Gastroesophageal sphincter (tissue), 4 donors: Measurements from ENCODE around the gene RNU2-63P. TPM values are rescaled to one million over a fixed set of nuclear protein-coding genes. Genes with fewer than 3 reads are reported as not detected.
A peak's percentile ranks its signal among the peaks of the same experiment; 100 is the strongest.

Source experiments
- ATAC-seq: fragments of 150-250 bp; one replicate; pipeline ENCODE4 v1.9.1; 2016; ENCODE audit warnings: mild to moderate bottlenecking, moderate library complexity
- H3K27ac ChIP-seq, 4 donors: fragments of 200-600 bp; sonication (generic) in 3 of 4; 1 replicate in 3 of 4; 2 replicates in 1 of 4; pipeline ENCODE4 v1.5.1; 2016 to 2019
- H3K27me3 ChIP-seq: fragments of 200-600 bp; sonication (generic); one replicate; pipeline ENCODE4 v1.5.1; 2019
- H3K36me3 ChIP-seq, 2 donors: fragments of 200-600 bp; sonication (generic); one replicate each; pipeline ENCODE4 v1.5.1; 2019; ENCODE audit warnings: control low read depth in 1 of 2
- H3K4me1 ChIP-seq, 3 donors: fragments of 200-600 bp; sonication (generic); 1 replicate in 2 of 3; 2 replicates in 1 of 3; pipeline ENCODE4 v1.5.1; 2016 to 2019; ENCODE audit warnings: control low read depth in 2 of 3
- H3K4me3 ChIP-seq, 2 donors: fragments of 200-600 bp; sonication (generic); one replicate each; pipeline ENCODE4 v1.5.1; 2019; ENCODE audit warnings: mild to moderate bottlenecking in 1 of 2, moderate library complexity in 1 of 2
- H3K9me3 ChIP-seq, 3 donors: fragments of 200-600 bp; sonication (generic); one replicate each; pipeline ENCODE4 v1.5.1; 2017 to 2019; ENCODE audit warnings: control low read depth in 2 of 3
- EP300 ChIP-seq: sonication (generic); formaldehyde crosslinking; IDR thresholded peaks from one replicate; pipeline ENCODE4 v1.6.1; 2017; ENCODE audit warnings: antibody characterized with exemption, mild to moderate bottlenecking
- POLR2A ChIP-seq, 2 donors: fragments of 450-650 bp; IDR thresholded peaks; one replicate each; pipeline ENCODE4 v1.6.1; 2017; ENCODE audit warnings: antibody characterized with exemption in 2 of 2, mild to moderate bottlenecking in 2 of 2, moderate library complexity in 1 of 2
- POLR2AphosphoS5 ChIP-seq: sonication (generic); formaldehyde crosslinking; IDR thresholded peaks from one replicate; pipeline ENCODE4 v1.6.1; 2017; ENCODE audit warnings: antibody characterized with exemption
- WGBS, 2 donors: methylation state at CpG; one replicate each; pipeline ENCODE4 v1.1.5; 2018; ENCODE audit warnings: low coverage in 1 of 2; 5-methylcytosine and 5-hydroxymethylcytosine counted together
- total RNA-seq, 4 donors: library from RNA; depleted of rRNA; stranded (reverse); fragments of >200 nt; gene quantifications; one replicate each; pipeline ENCODE4 v1.1.0, GENCODE V29; 2016
- TF ChIP-seq, protein P1 (sequence below), 4 experiments: fragments of 200-600 bp in 2 of 4; fragments of 450-650 bp in 2 of 4; sonication (generic) in 1 of 4; IDR thresholded peaks; one replicate each; pipeline ENCODE4 v1.5.1; 2017 to 2019; ENCODE audit warnings: antibody characterized with exemption in 4 of 4, mild to moderate bottlenecking in 2 of 4, moderate library complexity in 2 of 4

Gene RNU2-63P
- total RNA-seq: not detected

DNA sequence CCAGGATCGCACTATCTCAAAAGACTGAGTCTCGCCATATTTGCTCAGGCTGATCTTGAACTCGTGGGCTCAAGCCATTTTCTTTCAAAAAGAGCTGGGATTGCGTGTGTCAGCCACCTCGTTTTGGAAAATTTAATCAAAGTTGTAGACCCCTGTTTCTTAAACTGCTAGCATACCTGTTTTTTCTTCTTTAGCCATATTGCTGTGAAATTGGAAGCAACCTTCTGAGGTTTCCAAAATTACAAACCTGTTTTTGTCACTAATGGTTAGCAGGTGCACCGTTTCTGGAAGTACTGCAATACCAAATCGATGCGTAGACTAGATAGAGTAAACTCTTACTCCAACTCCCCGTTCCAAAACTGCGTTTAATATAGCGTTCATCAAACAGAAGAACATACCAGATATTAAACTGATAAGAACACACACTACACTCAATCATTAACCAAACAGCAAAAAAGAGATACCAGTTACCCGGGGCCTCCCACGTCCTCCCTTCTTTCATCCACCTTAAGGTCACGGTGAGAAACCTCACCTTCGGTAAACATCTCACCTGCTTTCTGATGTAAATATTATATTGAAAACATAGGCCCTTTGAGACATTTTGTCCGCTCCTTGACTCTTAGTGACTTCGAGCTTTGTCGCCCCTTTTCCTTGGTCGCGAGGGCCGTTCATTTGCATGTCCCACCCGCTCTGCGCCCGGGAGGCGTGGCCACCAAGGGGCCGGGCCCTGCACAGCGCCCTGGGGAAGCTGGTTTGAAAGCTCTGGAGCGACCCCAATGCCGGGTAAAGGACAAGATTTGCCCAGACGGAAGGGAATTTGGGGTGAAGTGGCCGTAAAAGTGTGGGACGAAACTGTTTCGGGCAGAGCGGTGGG lies at the start of gene RNU2-63P:
Gene RNU2-63P (minus strand): TSS at position 462 of the 874 bp plus-strand sequence.
- 15 to 40% methylated on average over 11 to 33 of the region's 34 CpGs for WGBS, 2 donors
- TF ChIP-seq POLR2A (IDR thresholded peaks at IDR 0.05) (peak; percentile 31 to 56), POLR2AphosphoS5 (peak; percentile 88)
- TF ChIP-seq, protein P1, sequence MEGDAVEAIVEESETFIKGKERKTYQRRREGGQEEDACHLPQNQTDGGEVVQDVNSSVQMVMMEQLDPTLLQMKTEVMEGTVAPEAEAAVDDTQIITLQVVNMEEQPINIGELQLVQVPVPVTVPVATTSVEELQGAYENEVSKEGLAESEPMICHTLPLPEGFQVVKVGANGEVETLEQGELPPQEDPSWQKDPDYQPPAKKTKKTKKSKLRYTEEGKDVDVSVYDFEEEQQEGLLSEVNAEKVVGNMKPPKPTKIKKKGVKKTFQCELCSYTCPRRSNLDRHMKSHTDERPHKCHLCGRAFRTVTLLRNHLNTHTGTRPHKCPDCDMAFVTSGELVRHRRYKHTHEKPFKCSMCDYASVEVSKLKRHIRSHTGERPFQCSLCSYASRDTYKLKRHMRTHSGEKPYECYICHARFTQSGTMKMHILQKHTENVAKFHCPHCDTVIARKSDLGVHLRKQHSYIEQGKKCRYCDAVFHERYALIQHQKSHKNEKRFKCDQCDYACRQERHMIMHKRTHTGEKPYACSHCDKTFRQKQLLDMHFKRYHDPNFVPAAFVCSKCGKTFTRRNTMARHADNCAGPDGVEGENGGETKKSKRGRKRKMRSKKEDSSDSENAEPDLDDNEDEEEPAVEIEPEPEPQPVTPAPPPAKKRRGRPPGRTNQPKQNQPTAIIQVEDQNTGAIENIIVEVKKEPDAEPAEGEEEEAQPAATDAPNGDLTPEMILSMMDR (IDR thresholded peaks at IDR 0.05): no peak
- ATAC-seq: peak; percentile 95
- Histone ChIP-seq H3K9me3 (no peaks in the 10 kb centered on the region), H3K4me1 (peaks cover 0 to 10% (median 0%) of the 10 kb centered on the region in 3 donors), H3K27me3 (no peaks in the 10 kb centered on the region), H3K36me3 (no peaks in the 10 kb centered on the region), H3K4me3 (peak within 1 kb of the TSS; percentile 58 to 64), H3K27ac (peak within 1 kb of the TSS in 3 of 4 donors; percentile 34 to 69 (median 46))

DNA sequence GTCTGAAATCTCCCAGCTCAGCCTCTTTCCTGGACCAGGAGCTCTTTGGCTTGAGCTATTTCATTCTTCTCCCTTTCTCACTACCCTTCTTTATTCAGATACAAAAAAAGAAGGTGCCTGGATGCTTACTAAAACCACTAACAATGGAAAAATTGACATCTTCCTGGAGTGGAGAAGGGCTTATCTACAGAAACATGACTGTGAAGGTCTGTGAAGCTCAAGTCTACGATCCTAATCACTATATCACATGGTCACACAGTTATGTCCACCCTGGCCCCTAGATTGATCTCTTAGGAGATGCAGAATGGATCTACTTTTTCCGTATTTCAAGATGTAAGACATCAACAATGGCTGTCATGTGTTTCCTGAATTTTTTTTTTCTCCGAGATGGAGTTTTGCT lies 44.9 kb upstream of the RNU2-63P start:
- ATAC-seq: no peak
- 74 to 76% methylated on average over 3 of the region's 3 CpGs for WGBS, 2 donors
- Histone ChIP-seq H3K4me3 (no peak overlapping the region), H3K4me1 (peaks cover 0 to 1% (median under 1%) of the 10 kb centered on the region in 3 donors), H3K27ac (no peak overlapping the region), H3K36me3 (no peaks in the 10 kb centered on the region), H3K9me3 (no peaks in the 10 kb centered on the region), H3K27me3 (no peaks in the 10 kb centered on the region)
- TF ChIP-seq POLR2AphosphoS5 (no peak), EP300 (no peak), POLR2A (IDR thresholded peaks at IDR 0.05) (no peak)
- TF ChIP-seq, protein P1 (IDR thresholded peaks at IDR 0.05): no peak

DNA sequence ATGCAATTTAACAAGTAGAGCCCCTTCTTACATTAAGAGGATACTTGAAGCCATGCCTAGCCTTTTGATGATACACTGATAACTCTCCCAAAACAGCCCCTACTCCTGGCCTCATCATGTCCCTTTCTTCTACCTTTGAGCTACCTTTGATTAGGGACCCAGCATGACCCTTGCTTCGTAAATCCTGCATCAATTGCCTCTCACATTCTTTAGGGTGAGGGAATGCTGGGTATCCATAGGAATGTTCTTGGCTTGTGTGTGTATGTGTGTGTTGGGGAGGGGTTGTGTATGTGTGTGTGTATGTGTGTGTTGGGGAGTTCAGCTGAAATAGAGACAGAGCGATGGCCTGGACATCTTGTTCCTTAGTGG lies 44.5 kb upstream of the RNU2-63P start:
- Histone ChIP-seq H3K9me3 (no peaks in the 10 kb centered on the region), H3K27me3 (no peaks in the 10 kb centered on the region), H3K27ac (no peak overlapping the region), H3K36me3 (no peaks in the 10 kb centered on the region), H3K4me3 (no peak overlapping the region), H3K4me1 (peaks cover 0 to 5% (median 3%) of the 10 kb centered on the region in 3 donors)
- TF ChIP-seq POLR2AphosphoS5 (no peak), POLR2A (IDR thresholded peaks at IDR 0.05) (no peak), EP300 (no peak)
- TF ChIP-seq, protein P1 (IDR thresholded peaks at IDR 0.05): no peak
- ATAC-seq: no peak
- WGBS, 2 donors: 86% methylated on average over 1 of the region's 2 CpGs

DNA sequence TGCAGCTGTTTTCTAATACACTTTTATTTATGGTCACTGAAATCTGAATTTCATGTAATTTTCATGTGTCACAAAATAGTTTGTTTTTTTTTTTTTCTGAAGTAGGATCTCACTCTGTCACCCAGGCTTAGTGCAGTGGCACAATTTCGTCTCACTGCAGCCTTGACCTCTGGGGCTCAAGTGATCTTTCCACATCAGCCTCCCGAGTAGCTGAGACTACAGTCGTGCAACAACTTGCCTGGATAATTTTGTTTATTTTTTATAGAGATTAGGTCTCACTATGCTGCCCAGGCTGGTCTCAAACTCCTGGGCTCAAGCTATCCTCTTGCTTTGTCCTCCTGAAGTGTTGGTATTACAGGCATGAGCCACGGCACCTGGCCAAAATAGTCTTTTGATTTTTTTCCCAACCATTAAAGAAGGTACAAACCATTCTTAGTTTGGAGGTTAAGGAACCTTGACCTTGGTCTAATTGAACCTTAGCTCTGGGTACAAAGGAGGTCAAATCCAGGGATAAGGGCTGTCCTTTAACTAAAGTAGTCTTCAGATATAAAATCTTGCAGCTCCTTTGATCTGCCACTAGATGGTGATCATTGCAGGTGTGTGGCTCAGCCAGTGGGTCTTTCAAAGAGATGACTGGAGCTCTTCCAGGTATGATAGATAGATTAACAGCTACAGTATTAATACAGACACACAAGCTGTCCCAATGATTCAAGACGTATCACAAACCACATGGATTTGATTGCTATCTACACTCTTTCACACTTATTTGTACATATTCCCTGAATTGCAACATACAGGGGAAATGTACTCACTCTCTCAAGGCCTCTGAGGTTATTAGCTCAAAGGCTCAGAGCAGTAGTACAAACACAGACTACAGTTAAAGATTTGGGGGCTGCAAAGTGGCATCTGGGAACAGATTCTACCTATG lies 43.9 kb upstream of the RNU2-63P start:
- Histone ChIP-seq H3K9me3 (no peaks in the 10 kb centered on the region), H3K4me1 (peaks cover 0 to 7% (median 3%) of the 10 kb centered on the region in 3 donors), H3K4me3 (no peak overlapping the region), H3K36me3 (no peaks in the 10 kb centered on the region), H3K27me3 (no peaks in the 10 kb centered on the region), H3K27ac (no peak overlapping the region)
- 17 to 26% methylated on average over 3 to 5 of the region's 5 CpGs for WGBS, 2 donors
- TF ChIP-seq, protein P1 (IDR thresholded peaks at IDR 0.05): peak; percentile 70 to 80 (median 72)
- TF ChIP-seq EP300: no peak
- no peak for ATAC-seq
